NT2/D1 (cell line): ENCODE data around the gene BTF3L4.

Experiments
- SUZ12 ChIP-seq: IDR thresholded peaks from 2 replicates; pipeline ENCODE4 v1.6.1; 2011; ENCODE audit not compliant: insufficient read length, insufficient read depth; ENCODE audit errors: extremely low read depth
- YY1 ChIP-seq: IDR thresholded peaks from 2 replicates; pipeline ENCODE4 v1.6.1; 2011; ENCODE audit not compliant: insufficient read length, insufficient read depth
- ZNF274 ChIP-seq: IDR thresholded peaks from 2 replicates; pipeline ENCODE4 v1.6.1; 2011; ENCODE audit warnings: mild to moderate bottlenecking, low read depth, low read length

GRCh38 chr1:52032785-52033131 is 23.3 kb upstream of the BTF3L4 start:
- TF ChIP-seq ZNF274 (no peak), YY1 (no peak), SUZ12 (no peak)
